ENCODE measurements around the gene HOXA6. TPM values are rescaled to one million over a fixed set of nuclear protein-coding genes. Genes with fewer than 3 reads are reported as not detected.

Gene HOXA6
- total and polyA plus RNA-seq, 10 of the 15 experiments (the other 5 are each of a cell fraction or from before 2014, with no cell fraction given) = 0.08 TPM; not detected in 9

DNA sequence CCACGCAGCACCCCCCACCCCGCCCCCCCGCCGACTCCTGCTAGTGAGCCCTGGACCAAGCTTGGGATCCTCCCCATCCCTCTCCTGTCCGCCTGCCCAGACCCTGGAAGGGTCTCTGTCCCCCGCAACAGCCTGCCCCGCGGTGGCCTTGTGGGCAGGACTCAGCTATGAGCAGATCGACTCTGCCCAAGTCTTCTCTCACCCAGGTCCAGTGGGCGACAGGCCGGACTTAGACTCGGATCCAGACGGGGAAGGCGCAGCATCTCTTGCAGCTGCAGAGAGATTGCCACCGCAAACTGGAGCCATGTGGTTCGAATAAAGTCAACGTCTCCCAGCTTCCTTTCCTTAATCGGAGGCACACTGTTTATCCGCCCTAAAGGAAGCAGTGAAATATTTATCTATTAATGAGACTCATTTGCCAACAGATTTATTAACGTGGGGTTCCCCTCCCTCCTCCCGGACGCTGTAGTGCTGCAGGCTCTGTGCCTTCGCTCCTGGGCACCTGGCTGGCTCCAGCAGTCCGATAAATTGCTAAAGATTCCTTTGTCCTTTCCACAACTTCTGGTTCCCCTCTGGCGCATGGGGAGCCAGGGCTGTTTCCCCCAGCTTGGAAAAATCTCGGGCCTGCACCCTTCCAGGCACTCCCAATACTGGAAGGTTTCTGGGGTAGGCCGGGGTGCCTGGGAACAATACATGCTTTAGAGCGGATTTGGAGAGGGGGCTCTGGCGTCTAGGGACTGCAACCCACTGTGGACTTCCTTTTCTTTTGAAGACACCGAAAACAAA, 9.5 kb upstream of the HOXA6 start:
- H3K27ac ChIP-seq (ENCODE audit: control insufficient read depth, insufficient read depth) = no peak overlapping the region
- H2AFZ ChIP-seq (ENCODE audit: control insufficient read depth, low read depth, low read length) = no peak overlapping the region
- H3K79me2 ChIP-seq (ENCODE audit: control insufficient read depth, insufficient read depth, low read length) = no peaks in the 10 kb centered on the region
- WGBS (ENCODE audit: insufficient coverage, insufficient replicate concordance, low lambda C conversion rate, missing lambda C conversion rate) = 24% methylated on average over 24 of the region's 30 CpGs
- ChIA-PET CTCF (interaction anchor here (0.8 to 3.1 kb wide), 4 partner anchors 302 to 474 kb away, joined by 3 to 21 read pairs (median 3); no protein-coding TSS in a partner anchor), POLR2A (no interaction called here), SMC1A (ENCODE audit: uncharacterized antibody, unreplicated experiment) (interaction anchor here (0.6 to 1.0 kb wide), 2 partner anchors 301 to 646 kb away, joined by 3 read pairs; no protein-coding TSS in a partner anchor), RAD21 (ENCODE audit: unreplicated experiment) (no interaction called here)
- no peak for DNase-seq (ENCODE audit: low read depth, low spot score)
- ATAC-seq = no peak
- no peak overlapping the region for H3K4me2 ChIP-seq (ENCODE audit: control insufficient read depth, insufficient read depth)
- H3K4me1 ChIP-seq (ENCODE audit: control insufficient read depth, insufficient read depth, low read length) = no peaks in the 10 kb centered on the region
- TF ChIP-seq RELA (IDR thresholded peaks at IDR 0.05; ENCODE audit: borderline replicate concordance, partially characterized antibody) = no peak
- TF ChIP-seq TCF3 (IDR thresholded peaks at IDR 0.05; ENCODE audit: borderline replicate concordance, insufficient read depth, low read depth, low read length) = no peak
- TF ChIP-seq, protein P1, sequence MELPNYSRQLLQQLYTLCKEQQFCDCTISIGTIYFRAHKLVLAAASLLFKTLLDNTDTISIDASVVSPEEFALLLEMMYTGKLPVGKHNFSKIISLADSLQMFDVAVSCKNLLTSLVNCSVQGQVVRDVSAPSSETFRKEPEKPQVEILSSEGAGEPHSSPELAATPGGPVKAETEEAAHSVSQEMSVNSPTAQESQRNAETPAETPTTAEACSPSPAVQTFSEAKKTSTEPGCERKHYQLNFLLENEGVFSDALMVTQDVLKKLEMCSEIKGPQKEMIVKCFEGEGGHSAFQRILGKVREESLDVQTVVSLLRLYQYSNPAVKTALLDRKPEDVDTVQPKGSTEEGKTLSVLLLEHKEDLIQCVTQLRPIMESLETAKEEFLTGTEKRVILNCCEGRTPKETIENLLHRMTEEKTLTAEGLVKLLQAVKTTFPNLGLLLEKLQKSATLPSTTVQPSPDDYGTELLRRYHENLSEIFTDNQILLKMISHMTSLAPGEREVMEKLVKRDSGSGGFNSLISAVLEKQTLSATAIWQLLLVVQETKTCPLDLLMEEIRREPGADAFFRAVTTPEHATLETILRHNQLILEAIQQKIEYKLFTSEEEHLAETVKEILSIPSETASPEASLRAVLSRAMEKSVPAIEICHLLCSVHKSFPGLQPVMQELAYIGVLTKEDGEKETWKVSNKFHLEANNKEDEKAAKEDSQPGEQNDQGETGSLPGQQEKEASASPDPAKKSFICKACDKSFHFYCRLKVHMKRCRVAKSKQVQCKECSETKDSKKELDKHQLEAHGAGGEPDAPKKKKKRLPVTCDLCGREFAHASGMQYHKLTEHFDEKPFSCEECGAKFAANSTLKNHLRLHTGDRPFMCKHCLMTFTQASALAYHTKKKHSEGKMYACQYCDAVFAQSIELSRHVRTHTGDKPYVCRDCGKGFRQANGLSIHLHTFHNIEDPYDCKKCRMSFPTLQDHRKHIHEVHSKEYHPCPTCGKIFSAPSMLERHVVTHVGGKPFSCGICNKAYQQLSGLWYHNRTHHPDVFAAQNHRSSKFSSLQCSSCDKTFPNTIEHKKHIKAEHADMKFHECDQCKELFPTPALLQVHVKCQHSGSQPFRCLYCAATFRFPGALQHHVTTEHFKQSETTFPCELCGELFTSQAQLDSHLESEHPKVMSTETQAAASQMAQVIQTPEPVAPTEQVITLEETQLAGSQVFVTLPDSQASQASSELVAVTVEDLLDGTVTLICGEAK (IDR thresholded peaks at IDR 0.05; ENCODE audit: borderline replicate concordance) = no peak
- no peak for TF ChIP-seq ZNF217 (IDR thresholded peaks at IDR 0.05)
- TF ChIP-seq SUPT20H (IDR thresholded peaks at IDR 0.05; ENCODE audit: borderline replicate concordance, control insufficient read depth, low read depth, low read length) = no peak
- no peak for TF ChIP-seq ZNF384 (IDR thresholded peaks at IDR 0.05; ENCODE audit: borderline replicate concordance, low read depth, low read length)
- no peak for TF ChIP-seq CREB1 (IDR thresholded peaks at IDR 0.05; ENCODE audit: low read depth)
- TF ChIP-seq CBFB (IDR thresholded peaks at IDR 0.05; ENCODE audit: low read depth) = no peak
- no peaks in the 10 kb centered on the region; the same call in 2 of the 3 replicates for H3K9me3 ChIP-seq (replicated peaks; ENCODE audit: control insufficient read depth, insufficient read depth, low read length)
- BruUV-seq (replicated peaks) = no TSS peak
- H4K20me1 ChIP-seq (ENCODE audit: control insufficient read depth, insufficient read depth) = no peaks in the 10 kb centered on the region
- intact Hi-C loops (cut with micrococcal nuclease; ENCODE audit: unreplicated experiment) (no loop called here), in situ Hi-C loops (cut with MboI) (loop anchor here (5.0 to 25.0 kb wide), 3 partner anchors 790 to 1295 kb away; no protein-coding TSS in a partner anchor)
- no peak overlapping the region for H3K4me3 ChIP-seq
- H3K27me3 ChIP-seq (replicated peaks in 1 of 2; ENCODE audit: control insufficient read depth in 2 of 2, insufficient read depth in 2 of 2, low read length in 1 of 2) = peaks cover 23 to 53% of the 10 kb centered on the region in 2 experiments
- H3K9ac ChIP-seq (ENCODE audit: control insufficient read depth, insufficient read depth, low read length) = no peak overlapping the region
- H3K36me3 ChIP-seq (ENCODE audit: control insufficient read depth in 2 of 2, insufficient read depth in 2 of 2, low read length in 1 of 2) = no peaks in the 10 kb centered on the region
- no peak for FAIRE-seq

Measured in GM12878 (cell line).